H54 (cell line): Measurements from ENCODE around the gene NT5C.
A peak's percentile ranks its signal among the peaks of the same experiment; 100 is the strongest.

Source experiments
- DNase-seq: peaks from one replicate; pipeline ENCODE4 v3.0.0; 2011; ENCODE audit warnings: low spot score, mixed read lengths; ENCODE audit not compliant: insufficient read length
- FAIRE-seq: peaks from 3 replicates; lab custom pipeline; 2011; peaks lifted over from hg19 to GRCh38; lab: Jason Lieb, UNC
- POLR2A ChIP-seq: IDR thresholded peaks from 2 replicates; pipeline ENCODE4 v1.6.1; 2011; ENCODE audit warnings: low read depth, mild to moderate bottlenecking, low read length

The NT5C gene

GRCh38 chr17:75118307-75118706 is 13.2 kb downstream of the NT5C start:
- no peak for FAIRE-seq

DNA sequence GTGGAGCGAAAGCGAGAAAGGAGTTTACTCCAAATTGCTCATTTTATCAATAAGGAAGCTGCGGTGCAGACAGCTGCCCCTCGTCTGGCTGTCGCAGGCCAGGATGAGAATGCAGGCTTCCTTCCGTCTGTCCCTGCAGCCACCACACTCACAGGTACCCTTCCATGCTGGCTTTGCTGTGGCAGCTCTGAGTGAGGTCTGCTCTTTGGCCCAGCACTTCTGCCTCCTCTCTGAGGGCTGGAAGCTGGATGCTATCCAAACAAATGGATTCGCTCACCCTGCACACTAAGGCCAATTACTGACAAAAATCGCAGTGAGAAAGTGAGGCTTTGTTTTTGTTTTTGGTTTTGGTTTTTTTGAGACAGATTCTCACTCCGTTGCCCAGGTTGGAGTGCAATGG is 14.8 kb downstream of the NT5C start:
- TF ChIP-seq POLR2A: no peak
- FAIRE-seq (no peak), DNase-seq (no peak)

More at GRCh38 chr17:75118307-75118706, 13.2 kb downstream of the NT5C start:
- TF ChIP-seq POLR2A: no peak
- DNase-seq: no peak

GRCh38 chr17:75115555-75115954 is 16.0 kb downstream of the NT5C start:
- DNase-seq: no peak
- no peak for FAIRE-seq
- no peak for TF ChIP-seq POLR2A

DNA sequence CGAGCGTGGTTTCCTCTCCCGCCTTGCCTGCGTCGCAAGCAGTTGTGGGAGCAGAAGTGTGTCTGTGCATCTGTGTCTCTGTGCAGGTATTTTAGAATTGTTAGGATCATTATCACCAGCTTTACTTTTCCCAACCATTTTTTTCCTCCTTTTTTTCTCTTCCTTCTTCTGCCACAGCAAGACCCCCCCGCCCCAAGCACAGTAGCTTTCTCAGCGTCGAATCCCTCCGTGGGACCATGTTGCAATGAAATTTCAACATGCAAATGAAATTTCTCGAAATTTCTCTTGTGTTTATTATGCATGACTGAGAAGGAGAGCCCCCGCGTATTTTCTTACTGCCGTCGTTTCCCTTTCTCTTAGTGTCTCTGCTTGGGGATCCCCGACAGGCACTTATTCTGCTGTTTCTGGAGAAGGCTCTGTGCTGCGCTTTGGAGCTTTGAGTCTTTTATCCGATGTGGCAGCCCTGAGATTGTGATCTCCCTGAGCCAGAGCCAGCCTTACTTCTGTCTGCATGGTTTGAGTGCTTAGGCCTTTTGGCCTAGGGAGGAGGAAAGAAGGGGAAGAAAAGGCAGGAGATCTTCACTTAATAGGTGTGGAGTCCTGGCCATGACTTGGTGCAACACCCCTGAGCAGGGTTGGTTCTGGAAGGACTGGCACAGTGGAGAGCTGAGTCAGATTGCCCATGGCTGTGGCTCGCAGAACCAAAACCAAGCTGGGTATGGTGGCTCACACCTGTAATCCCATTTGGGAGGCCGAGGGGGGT is 16.8 kb downstream of the NT5C start:
- TF ChIP-seq POLR2A: no peak
- DNase-seq: no peak
- no peak for FAIRE-seq

GRCh38 chr17:75113798-75114551 is 17.6 kb downstream of the NT5C start:
- TF ChIP-seq POLR2A: no peak
- FAIRE-seq: peak; percentile 11
- peak; percentile 80 for DNase-seq

GRCh38 chr17:75111777-75112335 is 19.7 kb downstream of the NT5C start:
- DNase-seq (no peak), FAIRE-seq (no peak)

DNA sequence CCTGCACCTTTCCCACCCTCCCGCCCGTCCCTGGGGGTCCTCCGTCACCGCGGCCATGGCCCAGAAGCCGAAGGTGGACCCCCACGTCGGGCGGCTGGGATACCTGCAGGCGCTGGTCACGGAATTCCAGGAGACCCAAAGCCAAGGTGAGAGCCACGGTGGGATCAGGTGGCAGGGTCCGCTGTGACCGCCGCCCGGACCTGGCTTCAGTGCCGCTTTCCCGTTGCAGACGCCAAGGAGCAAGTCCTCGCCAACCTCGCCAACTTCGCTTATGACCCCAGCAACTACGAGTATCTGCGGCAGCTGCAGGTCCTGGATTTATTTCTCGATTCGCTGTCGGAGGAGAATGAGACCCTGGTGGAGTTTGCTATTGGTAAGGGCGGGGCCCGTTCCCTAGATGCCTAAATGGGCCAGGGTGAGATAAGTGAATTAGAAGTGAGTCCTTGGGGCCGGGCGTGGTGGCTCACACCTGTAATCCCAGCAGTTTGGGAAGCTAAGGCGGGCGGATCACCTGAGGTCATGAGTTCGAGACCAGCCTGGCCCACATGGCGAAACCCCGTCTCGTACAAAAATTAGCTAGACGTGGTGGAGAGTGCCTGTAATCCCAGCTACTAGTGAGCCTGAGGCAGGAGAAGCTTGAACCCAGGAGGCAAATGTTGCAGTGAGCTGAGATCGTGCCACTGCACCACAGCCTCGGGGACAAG is 21.2 kb downstream of the NT5C start:
- FAIRE-seq (no peak), DNase-seq (no peak)
- TF ChIP-seq POLR2A: no peak

More at GRCh38 chr17:75111777-75112335, 19.7 kb downstream of the NT5C start:
- TF ChIP-seq POLR2A: no peak

DNA sequence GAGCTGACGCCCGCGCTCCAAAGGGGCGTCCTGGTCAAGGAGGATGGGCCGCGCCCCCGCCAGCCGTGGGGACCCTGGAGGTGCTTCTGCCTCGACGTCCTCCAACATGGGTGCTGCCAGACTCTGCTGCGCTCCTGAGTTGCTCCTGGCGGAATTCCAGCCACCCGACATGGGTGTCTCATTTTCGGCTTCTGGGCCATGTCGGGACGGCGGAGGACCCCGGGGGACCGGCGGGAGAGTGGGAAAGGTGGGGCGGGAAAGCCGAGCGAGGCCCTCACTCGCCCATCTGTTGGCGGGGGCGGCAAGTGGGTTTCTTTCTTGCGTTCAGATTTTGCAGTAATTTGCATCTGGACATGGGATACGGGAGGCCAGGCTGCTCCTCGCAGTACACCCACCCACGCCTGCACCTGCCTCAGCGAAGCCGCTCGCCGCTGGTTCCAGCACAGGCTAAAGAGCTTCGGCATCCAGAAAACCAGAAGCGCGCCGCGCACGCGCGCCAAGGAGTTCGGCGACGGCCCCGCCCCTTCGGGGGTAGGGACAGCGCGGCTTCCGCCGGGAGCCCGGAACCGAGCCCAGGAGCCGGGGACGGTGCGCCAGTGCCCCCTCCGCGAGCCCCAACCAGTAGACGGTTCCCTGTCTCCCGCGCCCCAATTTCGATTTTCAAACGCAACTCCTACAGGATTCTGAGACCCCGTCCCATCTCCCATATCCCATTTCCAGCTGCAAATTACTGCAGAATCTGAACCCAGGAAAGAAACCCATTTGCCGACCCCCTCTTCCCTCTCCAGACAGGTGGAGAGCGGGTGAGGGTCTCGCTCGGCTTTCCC is 21.9 kb downstream of the NT5C start, which contains the start of gene ARMC7:
TSS of gene ARMC7 (plus strand) at position 563 of the 827 bp plus-strand sequence. CDS start 320 bp downstream, outside the sequence.
- peak; percentile 98 for DNase-seq

DNA sequence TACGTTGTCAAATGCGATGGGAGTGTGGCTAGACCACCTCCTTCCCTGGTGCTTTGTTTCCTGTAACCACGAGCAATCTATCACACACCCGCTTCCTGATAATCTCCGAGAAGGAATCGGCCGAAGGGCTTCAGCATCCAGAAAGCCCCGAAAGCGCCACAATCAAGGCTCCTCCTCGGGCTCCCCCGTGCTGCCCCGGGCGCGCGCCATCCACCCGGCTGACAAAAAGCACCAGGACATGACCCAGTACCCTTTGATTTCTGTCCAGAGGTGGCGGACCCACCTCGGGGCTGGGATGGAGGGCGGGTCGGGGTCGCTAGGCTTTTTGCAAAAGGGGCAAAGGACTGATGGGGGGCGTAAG is 22.5 kb downstream of the NT5C start:
- no peak for FAIRE-seq
- no peak for TF ChIP-seq POLR2A
- no peak for DNase-seq

More for the DNA sequence above, 21.9 kb downstream of the NT5C start, which contains the start of gene ARMC7:
- TF ChIP-seq POLR2A: peak; percentile 84
- no peak for FAIRE-seq

DNA sequence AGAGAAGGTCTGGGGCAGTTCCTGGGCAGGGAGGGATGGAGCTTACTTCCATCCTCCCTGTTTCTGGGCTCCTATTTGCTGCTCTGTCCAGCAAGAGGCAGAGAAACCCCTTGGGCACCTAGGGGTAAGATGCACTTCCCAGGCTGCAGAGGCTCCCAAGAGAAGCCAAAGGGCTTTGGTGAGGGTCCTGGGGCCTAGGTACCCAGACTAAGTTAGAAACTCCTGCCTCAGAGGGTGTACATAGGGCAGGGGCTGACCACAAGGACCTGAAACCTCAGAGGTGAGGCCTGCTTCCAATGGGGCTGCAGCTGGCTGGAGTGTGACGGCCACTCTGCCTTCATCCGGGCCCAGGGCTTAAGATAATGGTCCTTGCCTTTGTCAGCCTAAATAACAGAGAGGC is 23.3 kb downstream of the NT5C start:
- no peak for TF ChIP-seq POLR2A
- DNase-seq: no peak

DNA sequence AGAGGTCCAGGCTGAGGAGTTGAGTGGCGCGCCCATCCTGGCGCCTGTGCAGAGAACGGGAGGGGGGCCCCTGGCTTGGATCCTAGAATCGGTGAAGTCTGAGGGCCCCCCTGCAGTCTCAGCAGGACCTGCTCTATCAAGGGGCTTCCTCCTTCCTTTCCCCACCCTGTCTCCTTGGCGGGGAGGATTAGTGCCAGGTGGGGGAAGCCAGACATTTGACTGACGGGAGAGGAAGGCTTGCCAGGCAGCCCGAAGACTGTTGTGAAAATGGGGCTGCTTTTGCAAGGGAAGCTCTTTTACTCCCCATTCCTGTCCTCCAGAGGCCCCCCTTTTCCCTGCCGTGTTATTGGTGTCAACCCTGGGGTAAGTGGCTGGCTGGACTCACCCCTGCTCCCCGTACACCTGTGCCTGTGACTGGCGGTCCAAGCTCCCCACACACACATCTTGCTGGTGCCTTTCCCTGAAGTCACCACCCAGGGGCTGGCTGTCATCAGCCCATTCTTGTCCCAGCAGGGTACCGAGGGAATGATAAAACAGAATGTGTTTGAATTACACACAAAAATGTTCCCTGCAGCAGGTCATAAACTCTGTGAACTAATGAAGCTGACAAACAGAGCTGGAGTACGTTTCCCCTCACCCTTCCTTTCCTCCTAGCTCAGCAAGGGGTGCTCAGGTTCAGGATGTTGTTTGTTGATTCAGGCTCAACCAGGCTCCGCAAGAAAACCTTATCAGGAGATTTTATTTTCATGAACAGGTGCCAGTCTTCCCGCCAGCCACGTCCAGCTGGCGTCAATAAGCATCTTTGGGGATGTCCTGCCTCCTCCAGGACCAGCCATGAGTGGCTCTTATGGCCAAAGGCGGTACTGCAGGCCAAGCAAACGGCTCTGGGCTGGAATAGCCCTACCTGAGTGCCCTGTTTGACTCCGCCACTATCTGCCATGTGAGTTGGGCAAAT is 26.1 kb downstream of the NT5C start:
- FAIRE-seq (peak; percentile 67), DNase-seq (peak; percentile 83)
- TF ChIP-seq POLR2A: no peak

More for the DNA sequence above, 23.3 kb downstream of the NT5C start:
- no peak for FAIRE-seq
